NB4 (cell line): ENCODE results near the gene NISCH.

Experiments
- DNase-seq: peaks from one replicate; pipeline ENCODE4 v3.0.0; 2010; ENCODE audit warnings: low read depth
- H3K4me3 ChIP-seq: one replicate; pipeline ENCODE4 v1.5.1; 2011; ENCODE audit warnings: mild to moderate bottlenecking, low read depth, low read length, moderate library complexity
- MYC ChIP-seq: IDR thresholded peaks from 2 replicates; pipeline ENCODE4 v1.6.1; 2011; ENCODE audit warnings: low read depth, low read length
- POLR2A ChIP-seq: IDR thresholded peaks from 2 replicates; pipeline ENCODE4 v1.6.1; 2011; ENCODE audit warnings: mild to moderate bottlenecking; ENCODE audit not compliant: insufficient read length; ENCODE audit errors: extremely low read depth
- TF ChIP-seq, protein P1 (sequence below): IDR thresholded peaks from one replicate; pipeline ENCODE4 v1.5.1; 2012; ENCODE audit warnings: low read depth, low read length
- TF ChIP-seq, protein P2 (sequence below): IDR thresholded peaks from 2 replicates; pipeline ENCODE4 v1.6.1; 2011; ENCODE audit warnings: low read depth, low read length

NISCH gene

DNA sequence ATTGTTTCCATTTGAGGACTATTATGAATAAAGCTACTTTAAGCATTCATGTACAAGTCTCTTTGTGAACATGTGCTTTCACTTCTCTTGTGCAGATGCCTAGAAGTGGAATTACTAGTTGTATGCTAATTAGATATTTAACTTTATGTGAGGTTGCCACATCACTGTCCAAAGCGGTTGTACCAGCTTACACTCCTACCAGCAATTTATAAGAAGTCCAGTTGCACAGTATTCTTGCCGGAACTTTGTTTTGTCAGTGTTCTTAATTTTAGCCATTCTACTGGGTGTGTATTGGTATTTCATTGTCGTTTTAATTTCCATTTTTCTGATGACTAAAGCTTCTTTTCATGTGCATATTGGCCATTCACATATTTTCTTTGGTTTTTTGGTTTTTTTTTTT is 39.6 kb upstream of the NISCH start:
- no peak overlapping the region for H3K4me3 ChIP-seq
- TF ChIP-seq, protein P1, sequence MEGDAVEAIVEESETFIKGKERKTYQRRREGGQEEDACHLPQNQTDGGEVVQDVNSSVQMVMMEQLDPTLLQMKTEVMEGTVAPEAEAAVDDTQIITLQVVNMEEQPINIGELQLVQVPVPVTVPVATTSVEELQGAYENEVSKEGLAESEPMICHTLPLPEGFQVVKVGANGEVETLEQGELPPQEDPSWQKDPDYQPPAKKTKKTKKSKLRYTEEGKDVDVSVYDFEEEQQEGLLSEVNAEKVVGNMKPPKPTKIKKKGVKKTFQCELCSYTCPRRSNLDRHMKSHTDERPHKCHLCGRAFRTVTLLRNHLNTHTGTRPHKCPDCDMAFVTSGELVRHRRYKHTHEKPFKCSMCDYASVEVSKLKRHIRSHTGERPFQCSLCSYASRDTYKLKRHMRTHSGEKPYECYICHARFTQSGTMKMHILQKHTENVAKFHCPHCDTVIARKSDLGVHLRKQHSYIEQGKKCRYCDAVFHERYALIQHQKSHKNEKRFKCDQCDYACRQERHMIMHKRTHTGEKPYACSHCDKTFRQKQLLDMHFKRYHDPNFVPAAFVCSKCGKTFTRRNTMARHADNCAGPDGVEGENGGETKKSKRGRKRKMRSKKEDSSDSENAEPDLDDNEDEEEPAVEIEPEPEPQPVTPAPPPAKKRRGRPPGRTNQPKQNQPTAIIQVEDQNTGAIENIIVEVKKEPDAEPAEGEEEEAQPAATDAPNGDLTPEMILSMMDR = no peak
- TF ChIP-seq POLR2A = no peak
- TF ChIP-seq, protein P2, sequence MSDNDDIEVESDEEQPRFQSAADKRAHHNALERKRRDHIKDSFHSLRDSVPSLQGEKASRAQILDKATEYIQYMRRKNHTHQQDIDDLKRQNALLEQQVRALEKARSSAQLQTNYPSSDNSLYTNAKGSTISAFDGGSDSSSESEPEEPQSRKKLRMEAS = no peak
- TF ChIP-seq MYC = no peak
- no peak for DNase-seq

DNA sequence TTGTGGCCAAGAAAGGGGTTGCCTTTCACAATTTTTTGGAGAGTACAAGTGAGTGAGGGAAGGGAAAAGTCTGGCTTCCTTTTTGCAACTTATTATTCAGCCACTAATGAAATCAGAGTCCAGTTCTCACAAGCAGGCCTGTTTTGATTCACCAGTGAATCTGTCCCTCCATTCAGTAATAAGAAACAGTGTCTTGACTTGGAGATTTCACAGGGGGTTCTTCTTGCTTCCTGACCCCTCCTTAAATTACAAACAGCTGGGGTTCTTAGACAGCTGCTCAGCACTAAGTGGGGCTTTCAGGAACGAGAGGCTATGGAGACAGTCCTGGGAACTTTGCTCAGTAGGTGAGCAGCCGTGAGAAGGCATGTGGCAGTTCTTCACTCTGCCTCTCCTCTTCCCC is 35.0 kb upstream of the NISCH start:
- DNase-seq = no peak
- TF ChIP-seq, protein P1 = no peak
- TF ChIP-seq MYC (no peak), POLR2A (no peak)
- TF ChIP-seq, protein P2 = no peak
- no peak overlapping the region for H3K4me3 ChIP-seq

DNA sequence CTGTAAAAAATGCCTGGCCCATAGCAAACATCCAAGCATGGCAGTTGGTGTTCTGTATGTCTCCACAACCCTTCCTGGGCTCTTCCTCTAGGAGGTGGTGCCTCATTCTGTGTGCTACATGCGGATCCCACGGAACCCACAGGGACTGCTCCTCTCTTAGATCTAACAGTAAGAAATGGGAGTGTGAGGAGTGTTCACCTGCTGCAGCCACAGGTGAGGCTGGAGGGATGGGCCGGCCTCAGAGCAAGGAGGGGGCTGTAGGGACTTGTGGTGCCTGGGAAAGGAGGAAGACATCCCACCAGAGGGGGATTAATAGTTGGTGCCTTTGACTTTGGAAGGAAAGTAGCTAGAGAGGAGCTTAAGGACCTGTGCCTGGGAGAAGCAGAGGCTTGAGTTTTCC is 32.7 kb upstream of the NISCH start:
- H3K4me3 ChIP-seq = no peak overlapping the region
- DNase-seq = no peak
- TF ChIP-seq POLR2A = no peak
- TF ChIP-seq, protein P2 = no peak

DNA sequence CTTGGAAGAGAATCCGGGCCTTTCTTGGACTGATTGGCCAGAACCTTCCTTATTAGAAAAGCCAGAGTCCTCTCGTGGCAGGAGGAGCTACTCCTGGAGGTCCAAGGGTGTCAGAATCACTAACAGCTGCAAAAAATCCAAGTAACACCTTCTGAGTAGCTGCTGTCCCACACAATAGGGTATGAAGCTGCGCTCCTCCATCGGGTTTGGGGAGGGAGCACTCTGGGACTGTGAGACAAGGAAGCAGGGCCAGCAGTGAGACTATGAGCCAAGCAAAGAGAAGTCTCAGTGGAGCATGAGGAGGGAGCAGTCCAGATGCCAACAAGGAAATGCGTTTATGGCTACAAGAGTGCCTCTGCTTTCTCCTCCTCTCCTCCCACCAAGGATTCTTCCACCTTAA is 32.2 kb upstream of the NISCH start:
- TF ChIP-seq, protein P1 = no peak
- TF ChIP-seq MYC = no peak
- TF ChIP-seq, protein P2 = no peak
- no peak for TF ChIP-seq POLR2A
- H3K4me3 ChIP-seq = no peak overlapping the region
- DNase-seq = no peak

DNA sequence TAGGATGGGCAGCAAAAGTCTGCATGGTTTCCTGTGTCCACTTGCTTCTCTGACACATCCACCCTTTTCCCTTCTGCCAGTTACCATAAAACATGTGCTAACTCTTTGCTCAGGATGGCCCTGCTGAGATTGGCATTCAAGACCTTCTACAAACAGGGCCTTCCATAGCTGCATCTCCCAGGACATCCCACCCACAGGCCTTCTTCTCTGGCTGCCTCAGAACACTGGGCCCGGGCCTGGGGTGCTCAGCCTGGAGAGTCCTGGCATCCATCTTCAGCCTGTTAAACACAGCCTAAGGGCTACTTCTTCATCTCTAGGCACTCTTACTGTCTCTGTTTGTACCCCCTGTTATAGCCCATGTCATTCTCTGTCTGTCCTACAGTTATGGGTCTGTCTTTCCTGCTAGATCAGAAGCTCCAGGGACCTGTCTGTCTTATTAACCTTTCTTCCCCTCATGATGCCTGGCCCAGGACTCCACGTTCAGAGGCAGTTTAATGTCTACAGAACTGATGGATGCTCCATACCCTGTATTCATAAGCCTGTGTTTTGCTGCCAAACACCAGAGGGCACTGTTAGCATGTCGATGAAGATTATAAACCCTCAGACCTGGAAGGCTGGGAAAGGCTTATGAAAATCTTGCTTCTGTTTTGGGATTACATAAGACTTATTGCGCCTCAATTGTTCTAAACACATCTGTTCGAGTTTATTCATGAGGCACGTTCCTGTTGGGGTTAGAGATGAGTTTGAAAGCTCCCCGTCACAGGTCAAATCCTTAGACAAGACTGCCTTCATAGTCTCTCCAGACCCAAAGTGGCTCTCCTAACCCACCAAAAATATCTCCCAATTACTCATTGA is 27.0 kb upstream of the NISCH start:
- peak; percentile 82 for DNase-seq
- TF ChIP-seq, protein P2 = no peak
- TF ChIP-seq, protein P1 = peak; percentile 72
- no peak for TF ChIP-seq POLR2A
- no peak for TF ChIP-seq MYC
- H3K4me3 ChIP-seq = no peak overlapping the region

DNA sequence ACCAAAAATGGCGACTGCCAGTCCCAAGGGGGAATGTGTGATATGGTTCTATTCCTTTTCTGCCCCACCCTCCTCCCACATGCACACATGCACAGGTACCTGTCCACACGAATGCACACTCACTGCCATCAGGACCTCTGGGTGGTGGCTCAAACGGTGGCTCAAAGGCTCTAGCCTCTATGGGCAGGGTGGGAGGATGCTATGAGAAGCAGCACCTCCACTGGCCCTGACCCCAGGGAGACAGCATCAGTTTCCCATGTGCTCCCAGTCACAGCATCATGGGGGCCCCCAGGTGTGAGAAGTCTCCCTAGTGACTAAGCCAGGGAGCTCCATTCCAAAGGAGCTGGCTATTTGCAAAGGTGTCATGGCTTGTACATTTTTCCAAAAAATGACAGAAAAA is 26.4 kb upstream of the NISCH start:
- no peak overlapping the region for H3K4me3 ChIP-seq
- DNase-seq = no peak
- TF ChIP-seq, protein P1 = no peak
- TF ChIP-seq, protein P2 = no peak
- no peak for TF ChIP-seq MYC
